ENCODE results near the gene AATF. TPM values are rescaled to one million over a fixed set of nuclear protein-coding genes. Genes with fewer than 3 reads are reported as not detected.
"Not testable (repeated sequence)": the region's sequence is repeated elsewhere in the genome, so short reads cannot be mapped to it uniquely, and the experiment has no call there.

The AATF gene
- total RNA-seq, 1 donor from 2014 or later = 31.3 TPM

GRCh38 chr17:37066322-37067255 lies 117.8 kb downstream of the AATF start:
- Mint-ChIP-seq H3K4me3 (no peak overlapping the region), H3K27me3 (ENCODE audit: low read depth) (peaks cover 38% of the 10 kb centered on the region), H3K4me1 (no peaks in the 10 kb centered on the region), H3K27ac (no peak overlapping the region), H3K9me3 (peaks cover 6% of the 10 kb centered on the region), H3K36me3 (no peaks in the 10 kb centered on the region)
- TF ChIP-seq CTCF (IDR thresholded peaks at IDR 0.05; ENCODE audit: unreplicated experiment) = no peak
- no peak for DNase-seq (ENCODE audit: low spot score in 2 of 2, unreplicated experiment in 2 of 2)

GRCh38 chr17:37067555-37068111 lies 118.9 kb downstream of the AATF start:
- H3K4me3 Mint-ChIP-seq = no peak overlapping the region
- no peak for TF ChIP-seq CTCF (IDR thresholded peaks at IDR 0.05; ENCODE audit: unreplicated experiment)
- no peak for DNase-seq (ENCODE audit: low spot score in 2 of 2, unreplicated experiment in 2 of 2)

GRCh38 chr17:37068266-37068665 lies 119.5 kb downstream of the AATF start:
- DNase-seq (ENCODE audit: low spot score in 2 of 2, unreplicated experiment in 2 of 2) = no peak
- Mint-ChIP-seq H3K4me1 (no peaks in the 10 kb centered on the region), H3K27me3 (ENCODE audit: low read depth) (peaks cover 38% of the 10 kb centered on the region), H3K4me3 (no peak overlapping the region), H3K36me3 (no peaks in the 10 kb centered on the region), H3K27ac (no peak overlapping the region), H3K9me3 (peaks cover 6% of the 10 kb centered on the region)
- no peak for TF ChIP-seq CTCF (IDR thresholded peaks at IDR 0.05; ENCODE audit: unreplicated experiment)

More at GRCh38 chr17:37067555-37068111, 118.9 kb downstream of the AATF start:
- Mint-ChIP-seq H3K27ac (no peak overlapping the region), H3K4me1 (no peaks in the 10 kb centered on the region), H3K9me3 (peaks cover 6% of the 10 kb centered on the region), H3K27me3 (ENCODE audit: low read depth) (peaks cover 38% of the 10 kb centered on the region), H3K36me3 (no peaks in the 10 kb centered on the region)

- Mint-ChIP-seq H3K27ac (no peak overlapping the region), H3K4me3 (no peak overlapping the region), H3K9me3 (peaks cover 6% of the 10 kb centered on the region), H3K4me1 (no peaks in the 10 kb centered on the region), H3K27me3 (ENCODE audit: low read depth) (peaks cover 34% of the 10 kb centered on the region), H3K36me3 (no peaks in the 10 kb centered on the region)
- TF ChIP-seq CTCF (IDR thresholded peaks at IDR 0.05; ENCODE audit: unreplicated experiment) = no peak
- no peak for DNase-seq (ENCODE audit: low spot score in 2 of 2, unreplicated experiment in 2 of 2)
Observed at GRCh38 chr17:37069087-37069486, 120.3 kb downstream of the AATF start.

GRCh38 chr17:37073464-37073863 lies 124.7 kb downstream of the AATF start:
- H3K9me3 Mint-ChIP-seq; H3K4me1 Mint-ChIP-seq; H3K36me3 Mint-ChIP-seq; H3K4me3 Mint-ChIP-seq; H3K27ac Mint-ChIP-seq; DNase-seq (ENCODE audit: low spot score in 2 of 2, unreplicated experiment in 2 of 2); H3K27me3 Mint-ChIP-seq (ENCODE audit: low read depth): not testable (repeated sequence)

GRCh38 chr17:37079065-37079708 lies 130.4 kb downstream of the AATF start:
- no peak overlapping the region for H3K27ac Mint-ChIP-seq
- no peak overlapping the region for H3K4me3 Mint-ChIP-seq
- DNase-seq (ENCODE audit: low spot score in 2 of 2, unreplicated experiment in 2 of 2) = no peak
- peaks cover 7% of the 10 kb centered on the region for H3K9me3 Mint-ChIP-seq
- TF ChIP-seq CTCF (IDR thresholded peaks at IDR 0.05; ENCODE audit: unreplicated experiment) = no peak
- peaks cover 2% of the 10 kb centered on the region for H3K4me1 Mint-ChIP-seq
- H3K36me3 Mint-ChIP-seq = no peaks in the 10 kb centered on the region
- H3K27me3 Mint-ChIP-seq (ENCODE audit: low read depth) = no peaks in the 10 kb centered on the region

Data from mesothelial cell of epicardium (in vitro differentiated cells).